Neuronal stem cell (in vitro differentiated cells): ENCODE measurements around the gene BCAN.

Experiments
- DNase-seq: peaks from one replicate; pipeline ENCODE4 v3.0.0-alpha.2; 2013; ENCODE audit warnings: low spot score
- H2AFZ ChIP-seq: one replicate; pipeline ENCODE4 v1.6.1; 2013; ENCODE audit warnings: mild to moderate bottlenecking, low read length, inconsistent platforms
- H2AK5ac ChIP-seq: 2 replicates; pipeline ENCODE4 v1.6.1; 2013; ENCODE audit warnings: low read depth, mild to moderate bottlenecking, inconsistent platforms, low read length, moderate library complexity, mixed read lengths
- H2BK120ac ChIP-seq: 2 replicates; pipeline ENCODE4 v1.6.1; 2013; ENCODE audit warnings: low read depth, mild to moderate bottlenecking, inconsistent platforms, low read length, moderate library complexity, mixed read lengths
- H2BK12ac ChIP-seq: one replicate; pipeline ENCODE4 v1.6.1; 2013; ENCODE audit warnings: low read length, inconsistent platforms
- H2BK15ac ChIP-seq: 2 replicates; pipeline ENCODE4 v1.6.1; 2013; ENCODE audit warnings: mild to moderate bottlenecking, low read length, inconsistent platforms, mixed read lengths
- H2BK5ac ChIP-seq: one replicate; pipeline ENCODE4 v1.6.1; 2013; ENCODE audit warnings: inconsistent platforms, mild to moderate bottlenecking, low read length, moderate library complexity
- H3K14ac ChIP-seq: one replicate; pipeline ENCODE4 v1.6.1; 2013; ENCODE audit warnings: low read length, inconsistent platforms
- H3K18ac ChIP-seq: 2 replicates; pipeline ENCODE4 v1.6.1; 2013; ENCODE audit warnings: low read length, inconsistent platforms
- H3K23ac ChIP-seq: 2 replicates; pipeline ENCODE4 v1.6.1; 2013; ENCODE audit warnings: low read depth, mild to moderate bottlenecking, mixed read lengths, low read length, inconsistent platforms; ENCODE audit not compliant: poor library complexity
- H3K27ac ChIP-seq: replicated peaks from 3 replicates; pipeline ENCODE4 v1.5.1; 2013; ENCODE audit warnings: low read length, inconsistent platforms
- H3K27me3 ChIP-seq, 3 experiments: 2 replicates each; pipeline ENCODE4 v1.6.1; 2013; ENCODE audit warnings: low read length in 3 of 3, mild to moderate bottlenecking in 2 of 3, inconsistent platforms in 1 of 3, low read depth in 1 of 3, mixed read lengths in 1 of 3, moderate library complexity in 1 of 3; ENCODE audit not compliant: control insufficient read depth in 3 of 3, insufficient read depth in 3 of 3
- H3K36me3 ChIP-seq, 2 donors: replicated peaks in 1 of 2; 2 replicates each; pipeline ENCODE4 v1.6.1; 2013; ENCODE audit warnings: low read length in 2 of 2; ENCODE audit not compliant: control insufficient read depth in 2 of 2, insufficient read depth in 2 of 2
- H3K4ac ChIP-seq: 2 replicates; pipeline ENCODE4 v1.6.1; 2013; ENCODE audit warnings: inconsistent platforms, mild to moderate bottlenecking, low read length, moderate library complexity
- H3K4me1 ChIP-seq, 2 donors: 1 replicate in 1 of 2; 2 replicates in 1 of 2; pipeline ENCODE4 v1.6.1; 2013; ENCODE audit warnings: low read length in 2 of 2, low read depth in 1 of 2; ENCODE audit not compliant: control insufficient read depth in 2 of 2, insufficient read depth in 1 of 2
- H3K4me2 ChIP-seq: one replicate; pipeline ENCODE4 v1.6.1; 2013; ENCODE audit warnings: mild to moderate bottlenecking, low read length, inconsistent platforms; ENCODE audit not compliant: insufficient read depth, poor library complexity, severe bottlenecking
- H3K4me3 ChIP-seq, 2 donors: 2 replicates each; pipeline ENCODE4 v1.5.1; 2013; ENCODE audit warnings: low read length in 2 of 2, mild to moderate bottlenecking in 2 of 2, inconsistent platforms in 1 of 2, moderate library complexity in 1 of 2
- H3K79me1 ChIP-seq: one replicate; pipeline ENCODE4 v1.6.1; 2013; ENCODE audit warnings: low read depth, mild to moderate bottlenecking, inconsistent platforms, low read length, moderate library complexity
- H3K9ac ChIP-seq: one replicate; pipeline ENCODE4 v1.6.1; 2013; ENCODE audit warnings: mild to moderate bottlenecking, low read depth, low read length, inconsistent platforms; ENCODE audit not compliant: poor library complexity
- H3K9me3 ChIP-seq, 2 donors: replicated peaks in 1 of 2; 2 replicates each; pipeline versions ENCODE3 to v1.6.1; 2013; ENCODE audit warnings: low read length in 2 of 2, mild to moderate bottlenecking in 2 of 2, inconsistent platforms in 1 of 2, low read depth in 1 of 2, mixed read lengths in 1 of 2, moderate library complexity in 1 of 2; ENCODE audit not compliant: control insufficient read depth in 2 of 2, insufficient read depth in 1 of 2
- H4K8ac ChIP-seq: one replicate; pipeline ENCODE4 v1.6.1; 2013; ENCODE audit warnings: low read depth, mild to moderate bottlenecking, inconsistent platforms, low read length, moderate library complexity
- H4K91ac ChIP-seq: one replicate; pipeline ENCODE4 v1.6.1; 2013; ENCODE audit warnings: low read length, low read depth, mild to moderate bottlenecking, inconsistent platforms; ENCODE audit not compliant: poor library complexity
- WGBS, 2 donors: extraction: QIAGEN DNeasy Blood & Tissue Kit; methylation state at CpG; one replicate each; pipeline ENCODE4 v1.1.7; 2013; ENCODE audit warnings: missing lambda C conversion rate in 2 of 2, mixed read lengths in 1 of 2; ENCODE audit not compliant: insufficient read length in 2 of 2, insufficient replicate concordance in 1 of 2; ENCODE audit errors: extremely low coverage in 2 of 2; 5-methylcytosine and 5-hydroxymethylcytosine counted together

The BCAN gene

DNA sequence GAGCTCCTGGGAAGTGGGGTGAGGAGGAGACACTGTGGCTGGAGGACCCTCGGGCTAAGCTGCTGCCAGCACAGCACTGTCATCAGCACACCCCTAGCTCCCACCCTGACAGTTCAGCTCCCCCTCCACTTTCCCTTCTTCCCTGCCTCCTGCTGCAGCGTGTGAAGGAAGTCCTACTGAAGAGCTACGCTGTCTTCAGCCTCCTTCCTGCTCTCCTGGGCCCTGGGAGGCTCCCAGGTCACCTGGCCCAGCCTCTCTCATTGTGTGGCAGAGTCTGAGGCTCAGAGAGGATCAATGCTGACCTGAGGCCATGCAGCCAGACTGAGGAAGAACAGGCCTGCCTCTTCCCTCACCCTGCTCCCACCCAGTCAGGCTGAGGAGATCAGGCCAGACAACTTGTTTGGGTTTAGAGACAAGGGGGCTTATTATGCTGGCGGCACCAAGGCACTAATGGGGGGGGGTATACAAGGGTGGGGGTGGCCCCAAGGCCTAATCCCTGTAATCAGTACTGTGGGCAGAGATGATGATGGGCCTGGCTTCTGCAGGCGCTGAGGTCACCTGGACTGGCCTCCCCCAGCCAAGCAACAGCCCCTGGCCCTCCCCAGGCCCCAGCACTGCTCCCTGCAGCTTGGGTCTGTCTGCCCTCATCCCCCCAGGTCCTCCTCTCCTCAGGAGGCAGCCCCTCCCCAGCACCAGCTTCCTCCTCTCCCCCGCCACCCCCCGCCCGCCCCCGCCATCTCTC is 26.2 kb downstream of the BCAN start:
- no peak for DNase-seq
- Histone ChIP-seq H4K91ac (no peak overlapping the region), H3K27me3 (no peaks in the 10 kb centered on the region), H3K27ac (peak overlapping the region; percentile 61), H2BK15ac (peak overlapping the region; percentile 60), H3K4me1 (peaks cover 69 to 74% of the 10 kb centered on the region in 2 donors), H2BK12ac (no peak overlapping the region), H2AK5ac (peak overlapping the region; percentile 87), H3K18ac (peak overlapping the region; percentile 95), H3K9me3 (peaks cover 2 to 10% of the 10 kb centered on the region in 2 donors), H3K14ac (peak overlapping the region; percentile 2), H2AFZ (no peak overlapping the region), H3K4me2 (peak overlapping the region; percentile 20), H2BK5ac (peak overlapping the region; percentile 40), H3K79me1 (peaks cover 6% of the 10 kb centered on the region), H3K23ac (peak overlapping the region; percentile 44), H3K4ac (no peak overlapping the region), H2BK120ac (no peak overlapping the region), H3K4me3 (no peak overlapping the region), H4K8ac (no peak overlapping the region), H3K9ac (peak overlapping the region; percentile 73), H3K36me3 (peaks cover 23 to 24% of the 10 kb centered on the region in 2 donors)
- WGBS, 2 donors = no CpG with 5 or more reads among the region's 9 CpGs

DNA sequence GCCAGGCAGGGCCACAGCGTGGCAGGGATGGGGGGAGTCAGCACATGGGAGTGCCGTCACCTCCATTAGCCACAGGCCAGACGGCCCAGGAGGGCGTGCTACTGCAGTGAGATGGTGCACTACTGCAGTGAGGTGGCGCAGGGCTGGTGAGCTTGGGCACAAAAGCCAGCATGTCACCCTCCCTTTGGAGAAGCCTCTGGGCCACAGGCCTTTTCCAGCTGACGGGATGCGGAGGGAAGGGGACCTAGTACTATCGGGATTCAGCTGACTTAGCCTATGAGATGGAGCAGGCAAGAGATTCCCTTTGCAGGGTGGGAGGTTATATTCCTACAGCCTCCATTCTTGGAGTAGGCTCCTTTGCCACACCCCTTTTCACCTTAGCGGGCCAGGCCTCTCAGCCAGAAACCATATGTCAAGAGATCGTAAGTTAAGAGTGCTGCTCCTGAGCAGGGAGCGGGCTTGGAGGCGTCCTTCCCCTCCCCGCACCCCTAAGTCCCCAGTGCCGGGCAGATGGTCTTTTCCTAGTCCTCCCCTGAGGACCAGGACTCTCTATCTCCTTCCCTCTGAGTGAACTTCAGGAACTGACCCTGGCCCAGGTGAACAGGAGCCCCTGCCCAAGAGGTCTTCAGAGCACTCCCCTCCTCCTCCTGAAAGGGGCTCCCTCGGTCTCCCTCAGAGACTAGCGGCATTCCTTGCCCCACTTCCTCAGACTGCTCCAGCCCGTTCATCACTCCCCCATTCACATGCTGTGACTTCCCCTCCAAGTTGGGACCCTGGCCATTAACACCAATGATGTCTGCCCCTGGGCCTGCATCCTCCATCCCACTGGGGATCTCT is 27.1 kb downstream of the BCAN start:
- Histone ChIP-seq H3K4me3 (no peak overlapping the region), H3K4me2 (peak overlapping the region; percentile 20), H2BK15ac (peak overlapping the region; percentile 60), H3K4ac (peak overlapping the region; percentile 23), H3K4me1 (peaks cover 64 to 70% of the 10 kb centered on the region in 2 donors), H4K91ac (peak overlapping the region; percentile 19), H2AK5ac (peak overlapping the region; percentile 87), H4K8ac (no peak overlapping the region), H2BK12ac (peak overlapping the region; percentile 76), H3K23ac (peak overlapping the region; percentile 70), H2AFZ (no peak overlapping the region), H3K27ac (peak overlapping the region; percentile 61), H2BK5ac (peak overlapping the region; percentile 40), H2BK120ac (no peak overlapping the region), H3K27me3 (no peaks in the 10 kb centered on the region), H3K9me3 (peaks cover 2 to 10% of the 10 kb centered on the region in 2 donors), H3K18ac (peak overlapping the region; percentile 93), H3K79me1 (peaks cover 8% of the 10 kb centered on the region), H3K14ac (peak overlapping the region; percentile 22), H3K36me3 (peaks cover 24 to 28% of the 10 kb centered on the region in 2 donors), H3K9ac (peak overlapping the region; percentile 54)
- no CpG with 5 or more reads among the region's 17 CpGs for WGBS, 2 donors
- no peak for DNase-seq

DNA sequence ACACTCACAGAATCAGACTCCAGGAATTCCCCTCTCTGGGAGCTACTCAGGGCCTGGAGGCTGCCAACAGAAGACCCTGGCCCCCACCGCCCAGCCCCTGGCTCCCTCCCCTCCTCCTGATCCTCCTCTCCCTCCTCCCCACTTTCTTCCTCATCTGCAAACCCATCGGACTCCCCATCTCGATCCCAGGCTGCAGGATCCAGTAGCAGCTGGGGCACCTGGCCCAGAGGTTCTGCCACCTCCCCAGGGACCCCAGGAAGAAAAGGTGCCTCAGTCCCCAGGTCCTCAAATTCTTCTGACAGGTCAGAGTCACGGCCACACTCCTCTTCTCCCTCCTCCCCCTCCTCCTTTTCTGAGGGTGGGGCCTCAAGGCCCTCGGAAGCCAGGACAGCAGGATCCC is 27.9 kb downstream of the BCAN start:
- Histone ChIP-seq H3K79me1 (peaks cover 11% of the 10 kb centered on the region), H4K8ac (no peak overlapping the region), H3K9me3 (peaks cover 2 to 10% of the 10 kb centered on the region in 2 donors), H3K36me3 (peaks cover 31 to 35% of the 10 kb centered on the region in 2 donors), H3K18ac (peak overlapping the region; percentile 69), H3K4ac (no peak overlapping the region), H3K27ac (peak overlapping the region; percentile 61), H3K14ac (peak overlapping the region; percentile 22), H2AK5ac (peak overlapping the region; percentile 67), H3K4me3 (no peak overlapping the region), H3K4me1 (peaks cover 64 to 70% of the 10 kb centered on the region in 2 donors), H3K23ac (no peak overlapping the region), H3K27me3 (no peaks in the 10 kb centered on the region), H2BK12ac (no peak overlapping the region), H3K4me2 (no peak overlapping the region), H2BK5ac (peak overlapping the region; percentile 56), H4K91ac (no peak overlapping the region), H2BK120ac (no peak overlapping the region), H2BK15ac (no peak overlapping the region), H2AFZ (no peak overlapping the region), H3K9ac (peak overlapping the region; percentile 37)
- no peak for DNase-seq
- WGBS, 2 donors = no CpG with 5 or more reads among the region's 5 CpGs

DNA sequence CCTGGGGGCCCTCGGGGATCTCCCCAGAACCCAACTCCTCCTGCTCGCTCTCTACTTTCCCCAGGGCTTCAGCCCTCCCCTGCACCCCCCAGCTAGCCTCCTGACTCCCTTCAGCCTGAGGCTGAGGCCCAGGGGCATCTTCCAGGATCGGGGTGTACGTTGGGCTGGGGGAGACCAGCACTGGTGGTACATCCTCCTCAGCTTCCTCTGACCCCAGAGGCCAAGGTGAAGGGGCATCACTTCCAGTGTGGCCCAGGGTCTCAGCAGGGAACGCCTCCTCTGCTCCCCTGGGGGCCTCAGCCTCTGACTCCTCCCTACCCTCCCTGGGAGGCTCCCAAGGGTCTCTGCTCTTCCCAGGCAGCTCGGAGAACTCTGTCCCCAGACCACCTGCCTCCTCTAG is 28.4 kb downstream of the BCAN start:
- Histone ChIP-seq H2AFZ (no peak overlapping the region), H3K4me2 (no peak overlapping the region)

More for the DNA sequence above, 28.4 kb downstream of the BCAN start:
- Histone ChIP-seq H3K9ac (no peak overlapping the region), H2BK5ac (peak overlapping the region; percentile 56), H3K27me3 (no peaks in the 10 kb centered on the region), H4K8ac (no peak overlapping the region), H3K9me3 (peaks cover 2 to 10% of the 10 kb centered on the region in 2 donors), H3K14ac (no peak overlapping the region), H2BK12ac (no peak overlapping the region), H2BK120ac (no peak overlapping the region), H2AK5ac (peak overlapping the region; percentile 67), H3K36me3 (peaks cover 35 to 41% of the 10 kb centered on the region in 2 donors), H3K4ac (no peak overlapping the region), H3K79me1 (peaks cover 15% of the 10 kb centered on the region), H3K23ac (no peak overlapping the region), H4K91ac (no peak overlapping the region), H2BK15ac (no peak overlapping the region), H3K27ac (peak overlapping the region; percentile 61), H3K4me1 (peaks cover 63 to 71% of the 10 kb centered on the region in 2 donors), H3K4me3 (no peak overlapping the region), H3K18ac (peak overlapping the region; percentile 69)
- no CpG with 5 or more reads among the region's 6 CpGs for whole genome bisulfite sequencing, 2 donors
- DNase-seq = no peak
